Fibroblast of skin of back (primary cell): ENCODE measurements around the gene RREB1.

Experiments
- DNase-seq: peaks from one replicate; pipeline ENCODE4 v3.0.0-alpha.2; 2013

The RREB1 gene

GRCh38 chr6:7100072-7100752 lies 7.5 kb upstream of the RREB1 start:
- DNase-seq = no peak

DNA sequence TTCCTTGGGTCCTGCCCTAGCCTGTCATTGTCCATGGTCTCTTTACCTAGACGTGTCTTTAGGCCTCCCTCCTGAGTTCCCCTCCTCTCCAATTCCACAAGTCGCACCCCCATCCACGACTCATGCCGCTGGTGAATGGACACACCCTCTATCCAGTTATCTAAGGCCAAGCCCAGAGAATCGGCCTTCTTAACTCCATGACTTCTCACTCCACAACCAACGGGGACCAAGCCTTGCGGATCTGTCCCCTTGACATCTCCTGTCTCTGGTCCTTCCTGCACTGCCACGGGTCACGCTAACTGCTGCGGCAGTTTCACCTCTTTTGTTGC lies 7.0 kb upstream of the RREB1 start:
- no peak for DNase-seq

DNA sequence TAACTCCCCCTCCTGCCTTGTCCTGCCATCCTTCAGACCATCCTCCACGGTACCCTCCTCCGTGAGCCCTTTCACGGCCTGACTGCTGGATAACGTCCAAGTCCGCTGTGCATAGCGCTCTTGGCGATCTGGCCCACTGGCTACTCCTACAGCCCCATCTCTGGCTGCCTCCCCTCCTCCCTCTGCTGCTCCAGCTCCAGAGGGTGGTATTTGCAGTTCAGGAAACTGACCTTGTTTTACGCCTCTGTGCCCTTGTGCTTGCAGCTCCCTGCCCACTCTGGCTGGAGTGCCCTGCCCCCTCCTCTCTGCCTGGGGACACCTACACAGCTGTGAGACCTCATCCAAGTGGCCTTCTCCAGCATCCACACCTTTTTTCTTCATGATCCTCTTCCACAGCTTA lies 6.5 kb upstream of the RREB1 start:
- DNase-seq = no peak

DNA sequence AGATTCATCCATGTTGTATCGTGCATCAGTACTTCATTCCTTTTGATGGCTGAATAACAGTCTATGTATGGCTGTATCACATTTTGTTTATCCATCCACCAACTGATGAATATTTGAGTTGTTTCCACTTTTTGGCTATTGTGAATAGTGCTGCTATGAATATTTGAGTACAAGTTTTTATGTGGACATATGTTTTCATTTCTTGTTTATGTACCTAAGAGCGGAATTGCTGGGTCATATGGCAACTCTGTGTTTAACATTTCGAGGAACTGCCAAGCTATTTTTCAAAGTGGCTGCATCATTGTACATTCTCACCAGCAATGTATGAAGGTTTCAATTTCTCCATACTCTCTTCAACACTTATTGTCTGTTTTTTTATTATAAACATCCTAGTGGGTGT lies 3.0 kb upstream of the RREB1 start:
- no peak for DNase-seq

GRCh38 chr6:7106215-7106751 lies 1.5 kb upstream of the RREB1 start:
- no peak for DNase-seq

GRCh38 chr6:7106752-7107577 lies 796 bp upstream of the RREB1 start:
- peak; percentile 61 for DNase-seq

- DNase-seq = peak; percentile 70
These were observed 619 bp downstream of the RREB1 start for GRCh38 chr6:7108196-7108963.

GRCh38 chr6:7108964-7109836 lies 1.4 kb downstream of the RREB1 start:
- DNase-seq = peak; percentile 79

DNA sequence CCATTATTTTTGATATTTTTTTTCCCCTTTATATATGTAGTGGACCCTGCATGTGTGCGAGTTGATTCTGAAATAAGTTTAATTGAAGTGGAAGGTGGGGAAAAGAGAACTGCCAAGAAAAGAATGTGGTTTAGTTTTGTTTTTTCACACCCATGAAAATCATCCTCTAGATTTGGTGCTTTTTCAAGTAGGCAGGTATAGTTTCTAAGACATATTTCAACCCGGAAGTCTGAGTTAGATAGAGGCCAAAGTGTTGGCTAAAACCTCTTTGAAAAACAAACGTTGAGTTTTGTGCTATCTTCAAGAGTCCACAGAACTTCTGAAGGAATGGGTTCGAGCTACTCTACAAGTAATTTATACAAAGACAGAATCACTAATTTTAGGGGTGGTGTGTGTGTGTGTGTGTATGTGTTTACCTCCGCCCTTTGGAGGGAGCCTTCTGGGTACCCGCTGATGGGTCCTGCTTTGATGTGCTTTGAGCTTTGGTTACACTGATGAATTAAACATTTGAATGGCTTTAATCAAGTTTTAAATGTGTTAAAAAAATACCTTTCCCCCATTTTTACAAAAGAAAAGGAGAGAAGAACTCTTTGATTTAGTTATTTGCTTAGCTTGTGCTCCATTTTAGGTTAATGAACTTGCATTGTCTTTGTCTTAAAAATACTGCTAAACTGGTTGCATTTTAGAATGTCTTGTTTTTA lies 2.5 kb downstream of the RREB1 start:
- DNase-seq = no peak

DNA sequence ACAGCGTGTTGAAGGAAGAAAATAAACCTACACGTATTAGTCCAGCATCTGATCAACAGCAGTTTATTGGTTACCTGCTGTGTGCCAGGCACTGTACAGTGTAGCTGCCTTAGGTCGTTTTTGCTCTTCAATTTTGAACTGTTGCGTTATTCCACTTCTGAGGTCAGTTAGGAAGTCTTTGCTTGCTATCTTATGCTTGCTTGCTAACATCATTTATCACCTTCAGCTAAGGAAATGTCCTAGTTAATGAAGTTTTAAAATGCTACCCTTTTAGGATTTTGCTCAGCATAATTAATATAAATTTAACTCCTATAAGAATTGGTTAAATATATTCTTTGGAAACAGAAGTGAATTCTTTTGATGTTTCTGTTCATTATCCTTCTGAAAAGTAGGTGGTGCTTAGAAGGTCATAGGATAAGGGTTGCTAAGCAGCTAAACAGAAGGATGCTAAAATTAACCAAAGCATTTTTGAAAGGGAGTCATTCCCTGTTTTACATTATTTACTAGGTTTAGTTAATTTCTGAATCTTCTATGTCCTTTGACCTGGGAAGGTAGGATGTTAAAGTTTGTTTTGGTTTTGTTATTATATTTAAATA lies 3.4 kb downstream of the RREB1 start:
- DNase-seq = no peak

DNA sequence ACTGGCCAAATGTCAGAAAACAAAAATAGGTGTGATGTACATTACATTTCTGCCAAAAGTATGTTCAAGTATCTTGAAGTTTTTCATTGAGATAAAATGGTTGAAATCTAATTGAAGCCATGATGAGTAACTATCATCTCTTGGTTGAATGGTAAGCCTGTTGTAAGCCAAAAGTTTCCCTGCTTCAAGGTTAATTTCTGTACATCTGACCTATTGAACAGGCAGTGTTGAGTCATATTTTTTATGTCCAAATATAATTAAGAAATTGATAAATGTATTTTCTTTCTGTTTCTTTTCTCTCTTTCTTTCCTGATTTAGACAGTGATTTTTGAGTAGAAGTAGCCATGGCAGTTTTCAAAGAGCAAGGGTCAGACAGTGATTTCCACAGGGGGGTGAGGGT lies 4.4 kb downstream of the RREB1 start:
- DNase-seq = no peak

- DNase-seq = no peak
These were observed 5.1 kb downstream of the RREB1 start for GRCh38 chr6:7112741-7113313.

DNA sequence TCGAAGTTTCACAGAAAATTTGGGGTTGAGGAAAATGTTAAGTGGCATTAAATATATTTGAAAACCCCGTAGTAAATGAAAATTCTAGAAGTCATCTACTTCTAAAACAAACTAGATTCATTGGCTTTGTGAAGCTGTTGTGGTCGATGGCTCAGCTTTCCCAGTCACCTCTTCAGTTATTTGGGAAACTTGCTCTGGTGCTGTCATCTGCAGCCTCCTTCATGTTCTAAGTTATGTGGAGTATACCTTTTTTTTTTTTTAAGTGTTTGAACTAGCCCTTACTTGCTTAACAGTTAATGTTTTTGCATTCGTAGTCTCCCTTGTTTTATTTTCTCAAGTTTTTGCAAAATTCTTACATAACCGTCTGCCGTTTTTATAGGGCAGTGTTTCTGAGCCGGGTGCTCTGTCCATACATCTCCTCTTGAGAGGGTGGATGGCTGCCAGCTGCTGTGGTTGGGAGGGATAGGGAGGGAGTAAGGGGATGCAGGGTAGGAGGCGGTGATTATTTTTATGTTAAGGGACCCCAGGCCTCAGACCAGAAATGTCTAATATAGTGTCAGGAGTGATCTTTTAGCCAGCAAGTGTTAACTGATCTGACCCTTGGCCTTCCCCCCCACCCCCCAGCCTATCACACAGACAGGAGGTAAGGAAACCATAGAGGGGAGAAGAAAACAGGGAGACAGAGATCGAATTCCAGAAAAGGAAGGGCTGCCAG lies 7.1 kb downstream of the RREB1 start:
- no peak for DNase-seq

DNA sequence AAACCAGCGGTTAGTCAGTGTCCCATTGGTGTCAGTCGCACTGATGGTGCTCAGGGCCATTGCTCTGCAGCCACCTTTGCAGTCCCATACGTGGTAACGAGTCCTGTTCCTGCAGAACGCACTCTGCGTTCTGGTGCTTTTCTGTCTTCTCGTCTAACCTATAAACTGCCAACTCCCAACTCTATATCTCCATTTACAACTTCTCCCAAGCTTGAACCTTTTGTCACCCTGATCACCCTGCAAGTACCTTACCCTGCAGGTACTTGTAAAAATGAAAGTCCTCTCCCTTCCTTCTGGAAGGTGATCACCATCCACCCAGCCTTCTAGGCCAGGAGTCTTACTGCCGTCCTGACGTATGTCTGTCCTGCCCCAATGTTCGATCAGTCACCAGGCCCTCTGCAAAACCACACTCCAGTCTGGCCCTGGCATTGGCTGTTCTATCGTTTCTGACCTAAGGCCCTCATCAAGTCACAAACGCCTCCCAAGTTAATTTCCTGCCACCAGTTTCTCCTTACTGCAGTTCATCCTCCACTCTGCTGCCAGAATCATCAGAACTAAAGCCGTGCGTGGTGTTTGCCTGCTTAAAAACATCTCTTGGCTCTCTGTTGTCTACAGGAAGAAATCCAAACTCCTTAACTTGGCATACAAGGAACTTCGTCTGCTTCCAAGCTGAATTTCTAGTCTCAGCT lies 7.9 kb downstream of the RREB1 start:
- DNase-seq = no peak

GRCh38 chr6:7119272-7119801 lies 11.6 kb downstream of the RREB1 start:
- no peak for DNase-seq

- no peak for DNase-seq
These were observed 14.0 kb downstream of the RREB1 start for GRCh38 chr6:7121700-7122241.

DNA sequence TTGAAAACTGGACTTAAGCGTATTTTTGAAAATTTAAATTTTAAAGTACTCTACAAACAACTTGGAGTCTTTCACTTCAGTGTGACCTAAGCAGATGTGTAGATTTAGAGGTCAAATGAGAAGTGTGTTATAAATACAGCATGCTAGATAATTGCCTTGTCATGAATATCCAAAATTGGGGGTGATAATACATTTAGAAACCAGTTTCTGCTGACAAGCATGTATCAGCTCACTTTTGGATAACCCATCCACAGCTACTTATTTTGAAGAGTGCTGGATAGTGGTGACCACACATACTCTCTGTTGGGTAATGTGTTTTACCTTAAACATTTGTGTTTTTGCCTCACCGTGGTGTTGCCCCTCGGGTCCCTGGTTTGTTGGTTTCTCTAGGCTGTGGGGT lies 14.9 kb downstream of the RREB1 start:
- no peak for DNase-seq

DNA sequence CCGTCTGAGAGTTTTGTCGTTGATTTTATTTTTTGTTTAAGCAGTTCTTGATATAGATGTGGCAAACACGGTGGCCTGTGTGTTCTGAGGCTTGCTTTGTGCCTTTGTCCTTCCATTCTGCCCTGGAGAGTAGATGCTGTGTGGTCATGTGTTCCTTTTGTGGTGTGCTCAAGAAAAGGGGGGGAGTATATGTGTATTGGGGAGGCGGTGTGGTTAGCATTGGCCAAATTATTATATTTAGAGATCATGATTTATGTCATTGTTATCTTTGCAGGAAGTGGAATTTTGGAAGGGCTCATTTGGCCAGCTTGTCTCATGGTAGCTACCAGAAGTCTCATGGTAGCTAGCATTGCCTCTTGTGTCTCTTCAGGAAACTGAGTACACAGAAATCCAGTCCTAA lies 16.4 kb downstream of the RREB1 start:
- DNase-seq = no peak

DNA sequence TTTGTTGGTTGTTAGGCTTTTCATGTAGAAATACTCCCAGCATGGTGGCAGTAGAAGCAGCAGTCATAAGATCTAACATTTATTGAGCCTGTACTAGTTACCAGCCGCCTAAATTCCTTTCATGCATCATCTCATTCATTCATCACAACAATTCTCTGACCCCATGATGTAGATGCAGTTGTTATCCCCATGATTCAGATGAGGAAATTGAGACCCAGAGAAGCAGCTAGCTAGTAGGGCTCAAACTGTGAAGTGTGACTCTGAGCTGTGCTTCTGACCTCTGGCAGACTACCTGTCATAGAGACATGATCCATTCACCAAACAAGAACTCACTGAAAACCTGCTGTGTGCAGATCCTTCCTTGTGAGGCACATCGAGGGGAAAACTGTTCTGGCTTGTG lies 16.9 kb downstream of the RREB1 start:
- DNase-seq = no peak
